Measurements from ENCODE around the gene IER5.

- no peak for TF ChIP-seq POLR2A (IDR thresholded peaks at IDR 0.05; ENCODE audit: low read length)
- no peak for TF ChIP-seq GATA1 (IDR thresholded peaks at IDR 0.05; ENCODE audit: low read depth, low read length)
Measured at GRCh38 chr1:181102841-181103240, 14.3 kb downstream of the IER5 start.
